Measurements from ENCODE around the gene CLEC4E.
A peak's percentile ranks its signal among the peaks of the same experiment; 100 is the strongest.

The CLEC4E gene

DNA sequence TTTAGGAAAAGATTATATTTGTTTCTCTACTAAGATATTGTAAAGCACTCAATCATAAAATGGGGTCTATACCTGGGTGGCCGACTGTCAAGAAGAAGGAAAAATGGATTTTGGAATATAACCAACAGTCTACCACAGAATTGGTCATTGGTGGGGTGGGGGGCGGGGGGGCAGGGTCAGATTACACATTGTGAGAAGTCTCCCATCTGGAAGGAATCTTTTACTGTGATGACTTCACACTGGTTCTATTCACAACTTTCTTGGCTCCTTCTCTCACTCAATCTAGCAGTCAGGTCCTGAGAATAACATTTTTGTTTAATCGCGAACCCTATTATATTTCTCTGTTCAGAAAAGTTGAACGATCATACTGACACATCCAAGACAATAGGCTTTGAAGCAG lies 8.7 kb upstream of the CLEC4E start:
- Histone ChIP-seq H3K27ac (no peak overlapping the region), H3K36me3 (no peaks in the 10 kb centered on the region), H3K9me3 (ENCODE audit: severe bottlenecking) (no peaks in the 10 kb centered on the region), H3K4me3 (ENCODE audit: low read depth, low read length) (no peak overlapping the region), H3K27me3 (ENCODE audit: insufficient read depth, low read depth, severe bottlenecking) (no peaks in the 10 kb centered on the region)
- TF ChIP-seq, protein P1, sequence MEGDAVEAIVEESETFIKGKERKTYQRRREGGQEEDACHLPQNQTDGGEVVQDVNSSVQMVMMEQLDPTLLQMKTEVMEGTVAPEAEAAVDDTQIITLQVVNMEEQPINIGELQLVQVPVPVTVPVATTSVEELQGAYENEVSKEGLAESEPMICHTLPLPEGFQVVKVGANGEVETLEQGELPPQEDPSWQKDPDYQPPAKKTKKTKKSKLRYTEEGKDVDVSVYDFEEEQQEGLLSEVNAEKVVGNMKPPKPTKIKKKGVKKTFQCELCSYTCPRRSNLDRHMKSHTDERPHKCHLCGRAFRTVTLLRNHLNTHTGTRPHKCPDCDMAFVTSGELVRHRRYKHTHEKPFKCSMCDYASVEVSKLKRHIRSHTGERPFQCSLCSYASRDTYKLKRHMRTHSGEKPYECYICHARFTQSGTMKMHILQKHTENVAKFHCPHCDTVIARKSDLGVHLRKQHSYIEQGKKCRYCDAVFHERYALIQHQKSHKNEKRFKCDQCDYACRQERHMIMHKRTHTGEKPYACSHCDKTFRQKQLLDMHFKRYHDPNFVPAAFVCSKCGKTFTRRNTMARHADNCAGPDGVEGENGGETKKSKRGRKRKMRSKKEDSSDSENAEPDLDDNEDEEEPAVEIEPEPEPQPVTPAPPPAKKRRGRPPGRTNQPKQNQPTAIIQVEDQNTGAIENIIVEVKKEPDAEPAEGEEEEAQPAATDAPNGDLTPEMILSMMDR (IDR thresholded peaks at IDR 0.05; ENCODE audit: low read depth, low read length) = no peak
- DNase-seq = no peak

DNA sequence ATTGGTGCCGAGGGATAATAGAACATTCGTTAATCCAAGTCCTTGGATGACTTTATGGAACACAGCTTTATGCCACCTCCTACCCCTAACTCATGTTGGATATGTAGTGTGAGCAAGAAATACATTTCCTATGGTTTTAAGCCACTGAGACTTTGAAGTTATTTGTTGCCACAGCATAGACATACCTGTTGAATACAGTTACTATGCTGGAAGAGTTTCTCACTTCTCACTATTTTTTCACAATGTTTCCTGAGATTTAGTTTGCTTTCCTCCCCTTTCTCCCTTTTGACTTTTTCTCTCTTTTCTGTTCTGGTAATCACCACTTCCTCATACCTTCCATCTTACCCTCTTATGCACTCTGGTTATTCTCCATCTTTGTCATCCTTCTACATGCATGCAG lies 7.5 kb upstream of the CLEC4E start:
- Histone ChIP-seq H3K27ac (no peak overlapping the region), H3K9me3 (ENCODE audit: severe bottlenecking) (no peaks in the 10 kb centered on the region), H3K27me3 (ENCODE audit: insufficient read depth, low read depth, severe bottlenecking) (no peaks in the 10 kb centered on the region), H3K36me3 (no peaks in the 10 kb centered on the region), H3K4me3 (ENCODE audit: low read depth, low read length) (no peak overlapping the region)
- TF ChIP-seq, protein P1 (IDR thresholded peaks at IDR 0.05; ENCODE audit: low read depth, low read length) = no peak
- DNase-seq = no peak

DNA sequence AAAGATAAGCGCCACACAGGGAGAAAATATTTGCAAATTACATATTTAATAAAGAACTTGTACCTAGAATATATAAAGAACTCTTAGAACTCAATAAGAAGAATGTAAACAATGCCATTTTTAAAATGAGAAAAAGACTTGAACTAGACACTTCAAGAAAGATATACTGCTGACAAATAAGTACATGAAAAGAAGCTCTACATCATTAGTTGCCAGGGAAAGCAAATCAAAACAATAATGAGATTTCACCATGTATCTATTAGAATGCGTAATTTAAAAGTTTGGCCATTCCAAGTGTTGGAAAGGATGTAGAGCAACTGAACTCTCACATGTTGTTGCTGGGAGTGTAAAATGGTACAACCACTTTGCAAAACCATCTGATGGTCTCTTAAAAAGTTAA lies 6.9 kb upstream of the CLEC4E start:
- TF ChIP-seq, protein P1 (IDR thresholded peaks at IDR 0.05; ENCODE audit: low read depth, low read length) = no peak
- no peak overlapping the region for H3K4me3 ChIP-seq (ENCODE audit: low read depth, low read length)
- H3K27me3 ChIP-seq (ENCODE audit: insufficient read depth, low read depth, severe bottlenecking) = no peaks in the 10 kb centered on the region
- DNase-seq = no peak
- H3K27ac ChIP-seq = no peak overlapping the region
- H3K36me3 ChIP-seq = no peaks in the 10 kb centered on the region
- H3K9me3 ChIP-seq (ENCODE audit: severe bottlenecking) = no peaks in the 10 kb centered on the region

DNA sequence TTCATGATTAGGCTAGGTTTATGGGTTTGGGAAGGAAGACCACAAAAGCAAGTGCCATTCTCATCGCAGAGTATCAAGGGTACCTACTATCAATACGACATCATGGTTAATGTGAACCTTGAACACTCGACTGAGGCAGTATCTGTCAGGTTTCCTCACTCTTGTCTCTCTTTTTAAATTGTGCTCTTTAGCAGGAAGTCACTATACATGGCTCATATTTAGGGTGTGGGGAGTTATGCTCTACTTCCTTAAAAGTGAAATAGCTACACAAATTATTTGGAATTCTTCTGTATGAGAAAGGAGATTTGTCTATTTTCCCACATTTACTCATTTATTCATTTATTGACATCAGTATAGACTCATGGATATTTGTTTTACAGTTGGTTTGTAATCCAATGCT lies 5.9 kb upstream of the CLEC4E start:
- no peaks in the 10 kb centered on the region for H3K36me3 ChIP-seq
- TF ChIP-seq, protein P1 (IDR thresholded peaks at IDR 0.05; ENCODE audit: low read depth, low read length) = no peak
- H3K27ac ChIP-seq = no peak overlapping the region
- H3K4me3 ChIP-seq (ENCODE audit: low read depth, low read length) = no peak overlapping the region
- DNase-seq = no peak
- H3K27me3 ChIP-seq (ENCODE audit: insufficient read depth, low read depth, severe bottlenecking) = no peaks in the 10 kb centered on the region
- H3K9me3 ChIP-seq (ENCODE audit: severe bottlenecking) = no peaks in the 10 kb centered on the region

DNA sequence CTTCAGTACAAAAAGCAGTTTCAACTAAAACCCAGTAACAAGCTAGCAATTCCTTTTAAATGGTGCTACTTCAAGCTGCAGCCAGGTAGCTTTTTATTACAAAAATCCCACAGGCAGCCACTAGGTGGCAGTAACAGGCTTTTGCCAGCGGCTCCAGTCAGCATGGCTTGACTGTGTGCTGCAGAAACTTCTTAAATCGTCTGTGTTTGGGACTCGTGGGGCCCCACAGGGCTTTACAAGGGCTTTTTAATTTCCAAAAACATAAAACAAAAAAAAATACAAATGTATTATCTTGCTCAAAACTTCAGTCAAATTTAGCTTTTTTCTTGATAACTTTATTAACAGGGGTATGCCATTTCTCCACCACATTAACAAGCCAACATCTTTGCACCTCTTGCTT lies 3.6 kb upstream of the CLEC4E start:
- H3K27ac ChIP-seq = no peak overlapping the region
- H3K4me3 ChIP-seq (ENCODE audit: low read depth, low read length) = no peak overlapping the region
- H3K36me3 ChIP-seq = no peaks in the 10 kb centered on the region
- TF ChIP-seq, protein P1 (IDR thresholded peaks at IDR 0.05; ENCODE audit: low read depth, low read length) = peak; percentile 73
- no peaks in the 10 kb centered on the region for H3K27me3 ChIP-seq (ENCODE audit: insufficient read depth, low read depth, severe bottlenecking)
- H3K9me3 ChIP-seq (ENCODE audit: severe bottlenecking) = no peaks in the 10 kb centered on the region
- peak; percentile 58 for DNase-seq

DNA sequence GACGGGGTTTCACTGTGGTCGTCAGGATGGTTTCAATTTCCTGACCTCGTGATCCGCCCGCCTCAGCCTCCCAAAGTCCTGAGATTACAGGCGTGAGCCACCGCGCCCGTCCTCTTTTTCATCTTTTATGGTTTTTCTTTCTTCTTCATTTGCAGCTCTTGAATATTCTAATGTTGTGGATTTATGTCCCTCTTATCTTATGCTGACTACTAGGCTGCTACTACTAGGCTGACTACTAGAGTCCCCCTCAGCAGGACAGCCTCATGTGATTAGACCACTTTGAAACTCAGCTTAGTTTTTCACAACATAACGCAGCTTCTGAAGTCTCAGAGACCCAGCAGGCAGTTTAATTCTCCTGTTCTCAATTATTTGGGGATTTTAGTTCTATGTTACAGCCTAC lies 857 bp upstream of the CLEC4E start:
- no peak for DNase-seq
- H3K27me3 ChIP-seq (ENCODE audit: insufficient read depth, low read depth, severe bottlenecking) = no peaks in the 10 kb centered on the region
- no peak overlapping the region for H3K27ac ChIP-seq
- H3K36me3 ChIP-seq = no peaks in the 10 kb centered on the region
- no peaks in the 10 kb centered on the region for H3K9me3 ChIP-seq (ENCODE audit: severe bottlenecking)
- no peak overlapping the region for H3K4me3 ChIP-seq (ENCODE audit: low read depth, low read length)
- TF ChIP-seq, protein P1 (IDR thresholded peaks at IDR 0.05; ENCODE audit: low read depth, low read length) = no peak

Measured in WERI-Rb-1 (cell line).